Measurements from ENCODE around the gene EOLA1.
A peak's percentile ranks its signal among the peaks of the same experiment; 100 is the strongest.
"Not testable (repeated sequence)": the region's sequence is repeated elsewhere in the genome, so short reads cannot be mapped to it uniquely, and the experiment has no call there.

Gene EOLA1

GRCh38 chrX:149505671-149506070, 35.1 kb upstream of the EOLA1 start:
- DNase-seq, result no peak
- Mint-ChIP-seq H3K36me3 (ENCODE audit: low read depth) (peaks cover 22% of the 10 kb centered on the region), H3K4me1 (ENCODE audit: low read depth) (peaks cover 30% of the 10 kb centered on the region), H3K27ac (peak overlapping the region; percentile 60), H3K4me3 (peak overlapping the region; percentile 76), H3K27me3 (peaks cover 17% of the 10 kb centered on the region), H3K9me3 (no peaks in the 10 kb centered on the region)

DNA sequence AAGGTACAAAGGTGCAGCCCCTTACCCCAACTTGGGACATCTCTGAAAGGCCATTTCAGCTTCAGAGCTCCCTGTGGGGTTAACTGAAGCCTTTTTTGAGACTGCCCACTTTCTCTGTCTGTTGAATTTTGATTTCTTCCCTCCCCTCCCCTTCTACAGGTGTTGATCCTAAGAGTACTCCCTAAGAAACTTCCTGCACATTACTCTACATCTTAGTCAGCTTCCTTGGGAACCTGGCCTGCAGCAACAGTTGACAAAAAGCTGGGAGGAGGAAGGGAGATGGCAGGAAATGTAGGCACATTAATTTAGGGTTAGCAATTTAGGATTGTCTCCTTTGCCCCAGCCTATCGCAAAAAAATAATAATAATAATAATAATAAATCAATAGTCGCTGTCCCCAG, 34.5 kb upstream of the EOLA1 start:
- no peak overlapping the region for H3K4me3 Mint-ChIP-seq
- H3K36me3 Mint-ChIP-seq (ENCODE audit: low read depth), result peaks cover 16% of the 10 kb centered on the region
- H3K4me1 Mint-ChIP-seq (ENCODE audit: low read depth), result peaks cover 23% of the 10 kb centered on the region
- H3K27me3 Mint-ChIP-seq, result peaks cover 17% of the 10 kb centered on the region
- DNase-seq, result no peak
- no peaks in the 10 kb centered on the region for H3K9me3 Mint-ChIP-seq
- H3K27ac Mint-ChIP-seq, result no peak overlapping the region

GRCh38 chrX:149508467-149508866, 32.3 kb upstream of the EOLA1 start:
- Mint-ChIP-seq H3K27ac (no peak overlapping the region), H3K4me1 (ENCODE audit: low read depth) (peaks cover 16% of the 10 kb centered on the region), H3K9me3 (no peaks in the 10 kb centered on the region), H3K36me3 (ENCODE audit: low read depth) (no peaks in the 10 kb centered on the region), H3K4me3 (no peak overlapping the region), H3K27me3 (peaks cover 17% of the 10 kb centered on the region)
- DNase-seq, result no peak

DNA sequence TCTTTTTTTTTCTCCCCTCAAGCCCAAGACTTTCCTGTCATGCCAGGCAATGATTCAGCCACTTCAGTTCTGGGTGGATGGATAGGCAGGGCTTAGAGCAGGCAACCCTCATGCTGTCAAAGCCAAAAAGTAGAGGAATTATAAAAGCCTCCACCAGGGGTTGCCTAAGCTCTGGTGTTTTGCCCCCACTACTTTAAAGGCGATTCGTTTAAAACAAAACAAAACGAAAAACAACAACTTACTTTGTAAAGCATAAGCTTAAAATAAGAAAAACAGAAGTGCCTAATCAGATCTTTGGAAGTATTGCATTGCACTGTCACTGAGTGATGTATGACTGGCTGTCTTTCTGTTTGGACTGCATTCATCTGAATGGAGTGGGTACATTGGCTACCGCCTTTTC, 30.4 kb upstream of the EOLA1 start:
- Mint-ChIP-seq H3K36me3 (ENCODE audit: low read depth) (no peaks in the 10 kb centered on the region), H3K9me3 (no peaks in the 10 kb centered on the region), H3K27me3 (peaks cover 20% of the 10 kb centered on the region), H3K27ac (no peak overlapping the region), H3K4me1 (ENCODE audit: low read depth) (peaks cover 23% of the 10 kb centered on the region), H3K4me3 (no peak overlapping the region)
- DNase-seq, result no peak

GRCh38 chrX:149511081-149511480, 29.7 kb upstream of the EOLA1 start:
- H3K27ac Mint-ChIP-seq, result no peak overlapping the region
- DNase-seq, result no peak
- H3K4me1 Mint-ChIP-seq (ENCODE audit: low read depth), result peaks cover 22% of the 10 kb centered on the region
- H3K27me3 Mint-ChIP-seq, result peaks cover 24% of the 10 kb centered on the region
- H3K4me3 Mint-ChIP-seq, result no peak overlapping the region
- no peaks in the 10 kb centered on the region for H3K9me3 Mint-ChIP-seq
- no peaks in the 10 kb centered on the region for H3K36me3 Mint-ChIP-seq (ENCODE audit: low read depth)

GRCh38 chrX:149512225-149512885, 28.5 kb upstream of the EOLA1 start:
- no peak overlapping the region for H3K27ac Mint-ChIP-seq
- peak; percentile 66 for DNase-seq
- no peaks in the 10 kb centered on the region for H3K36me3 Mint-ChIP-seq (ENCODE audit: low read depth)
- H3K4me3 Mint-ChIP-seq, result no peak overlapping the region
- H3K4me1 Mint-ChIP-seq (ENCODE audit: low read depth), result peaks cover 31% of the 10 kb centered on the region
- H3K27me3 Mint-ChIP-seq, result peaks cover 32% of the 10 kb centered on the region
- no peaks in the 10 kb centered on the region for H3K9me3 Mint-ChIP-seq

GRCh38 chrX:149513825-149514428, 26.9 kb upstream of the EOLA1 start:
- Mint-ChIP-seq H3K4me3 (no peak overlapping the region), H3K27ac (no peak overlapping the region), H3K9me3 (no peaks in the 10 kb centered on the region), H3K4me1 (ENCODE audit: low read depth) (peaks cover 32% of the 10 kb centered on the region), H3K36me3 (ENCODE audit: low read depth) (no peaks in the 10 kb centered on the region), H3K27me3 (peaks cover 31% of the 10 kb centered on the region)
- DNase-seq, result no peak

- Mint-ChIP-seq H3K36me3 (ENCODE audit: low read depth) (no peaks in the 10 kb centered on the region), H3K4me1 (ENCODE audit: low read depth) (peaks cover 42% of the 10 kb centered on the region), H3K4me3 (no peak overlapping the region), H3K27ac (no peak overlapping the region), H3K9me3 (no peaks in the 10 kb centered on the region), H3K27me3 (peaks cover 23% of the 10 kb centered on the region)
- no peak for DNase-seq
These were observed 24.7 kb upstream of the EOLA1 start for GRCh38 chrX:149515954-149516602.

DNA sequence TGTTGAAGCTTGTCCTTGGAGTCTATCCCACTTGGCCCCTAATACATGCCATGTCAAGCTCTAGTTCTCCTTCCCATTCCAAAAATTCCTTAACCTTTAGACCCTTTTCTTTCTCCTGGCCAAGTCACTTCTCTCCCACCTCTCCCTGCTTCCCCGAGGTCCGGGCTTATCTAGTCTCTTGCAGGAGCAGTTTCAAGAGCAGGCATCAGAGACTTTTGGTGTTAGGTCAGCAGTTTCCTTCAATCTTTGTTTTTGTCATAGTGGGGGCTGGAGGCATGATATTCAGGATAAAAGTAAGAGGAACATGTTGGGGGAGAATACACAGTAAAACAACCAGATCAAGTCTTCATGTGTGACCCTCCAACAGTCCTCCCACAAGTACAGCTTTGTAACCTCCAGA, 24.2 kb upstream of the EOLA1 start:
- H3K27me3 Mint-ChIP-seq, result peaks cover 23% of the 10 kb centered on the region
- H3K9me3 Mint-ChIP-seq, result no peaks in the 10 kb centered on the region
- H3K27ac Mint-ChIP-seq, result no peak overlapping the region
- no peak for DNase-seq
- no peaks in the 10 kb centered on the region for H3K36me3 Mint-ChIP-seq (ENCODE audit: low read depth)
- H3K4me3 Mint-ChIP-seq, result no peak overlapping the region
- H3K4me1 Mint-ChIP-seq (ENCODE audit: low read depth), result peaks cover 46% of the 10 kb centered on the region

- peaks cover 50% of the 10 kb centered on the region for H3K4me1 Mint-ChIP-seq (ENCODE audit: low read depth)
These were observed 23.5 kb upstream of the EOLA1 start for GRCh38 chrX:149517308-149517707.

GRCh38 chrX:149518236-149518635, 22.6 kb upstream of the EOLA1 start:
- DNase-seq, result no peak
- Mint-ChIP-seq H3K4me3 (no peak overlapping the region), H3K36me3 (ENCODE audit: low read depth) (no peaks in the 10 kb centered on the region), H3K9me3 (no peaks in the 10 kb centered on the region), H3K27ac (no peak overlapping the region), H3K27me3 (peaks cover 23% of the 10 kb centered on the region), H3K4me1 (ENCODE audit: low read depth) (peaks cover 52% of the 10 kb centered on the region)

More at GRCh38 chrX:149517308-149517707, 23.5 kb upstream of the EOLA1 start:
- H3K9me3 Mint-ChIP-seq, result no peaks in the 10 kb centered on the region
- H3K4me3 Mint-ChIP-seq, result no peak overlapping the region
- no peaks in the 10 kb centered on the region for H3K36me3 Mint-ChIP-seq (ENCODE audit: low read depth)
- peaks cover 23% of the 10 kb centered on the region for H3K27me3 Mint-ChIP-seq
- no peak overlapping the region for H3K27ac Mint-ChIP-seq
- DNase-seq, result no peak

- not testable (repeated sequence) for H3K36me3 Mint-ChIP-seq (ENCODE audit: low read depth); H3K9me3 Mint-ChIP-seq; H3K27ac Mint-ChIP-seq; DNase-seq
- Mint-ChIP-seq H3K27me3 (peaks cover 20% of the 10 kb centered on the region), H3K4me1 (ENCODE audit: low read depth) (peaks cover 46% of the 10 kb centered on the region), H3K4me3 (peak overlapping the region; percentile 9)
These were observed 20.1 kb upstream of the EOLA1 start for GRCh38 chrX:149520636-149521277.

DNA sequence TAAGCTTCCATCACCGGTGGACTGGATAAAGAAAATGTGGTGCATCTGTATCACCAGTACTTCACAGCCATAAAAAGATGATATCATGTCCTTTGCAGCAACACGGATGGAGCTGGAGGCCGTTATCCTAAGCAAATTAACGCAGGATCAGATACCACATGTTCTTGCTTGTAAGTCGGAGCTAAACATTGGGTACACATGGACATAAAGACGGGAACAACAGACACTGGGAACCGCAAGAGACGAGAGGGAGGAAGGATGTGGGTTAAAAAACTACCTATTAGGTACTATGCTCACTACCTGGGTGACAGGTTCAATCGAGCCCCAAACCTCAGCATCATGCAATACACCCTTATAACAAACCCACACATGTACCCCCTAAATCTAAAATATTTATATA, 19.4 kb upstream of the EOLA1 start:
- Mint-ChIP-seq H3K4me1 (ENCODE audit: low read depth) (peaks cover 45% of the 10 kb centered on the region), H3K27ac (no peak overlapping the region), H3K36me3 (ENCODE audit: low read depth) (no peaks in the 10 kb centered on the region), H3K27me3 (peaks cover 16% of the 10 kb centered on the region), H3K9me3 (no peaks in the 10 kb centered on the region), H3K4me3 (no peak overlapping the region)
- no peak for DNase-seq

DNA sequence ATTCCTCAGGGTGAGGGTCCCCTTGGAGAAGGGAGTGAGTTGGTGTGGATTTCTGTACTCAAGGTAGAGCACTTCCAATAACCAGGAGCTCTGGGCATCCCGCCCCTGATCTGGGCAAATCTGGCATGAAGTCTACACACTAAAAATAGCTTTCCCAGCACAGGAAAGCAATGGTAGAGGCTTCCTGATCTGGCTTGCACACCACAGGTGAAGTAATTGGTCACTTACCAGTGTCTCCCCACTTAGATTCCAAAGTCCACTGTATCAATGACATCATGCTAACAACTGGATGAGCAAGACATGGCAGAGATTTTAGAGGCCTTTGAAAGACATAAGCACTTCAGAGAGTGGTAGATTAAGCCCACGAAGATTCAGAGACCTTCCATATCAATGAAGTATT, 17.9 kb upstream of the EOLA1 start:
- Mint-ChIP-seq H3K4me3 (no peak overlapping the region), H3K4me1 (ENCODE audit: low read depth) (peaks cover 45% of the 10 kb centered on the region), H3K36me3 (ENCODE audit: low read depth) (no peaks in the 10 kb centered on the region), H3K9me3 (no peaks in the 10 kb centered on the region), H3K27ac (no peak overlapping the region), H3K27me3 (peaks cover 9% of the 10 kb centered on the region)
- DNase-seq, result no peak

DNA sequence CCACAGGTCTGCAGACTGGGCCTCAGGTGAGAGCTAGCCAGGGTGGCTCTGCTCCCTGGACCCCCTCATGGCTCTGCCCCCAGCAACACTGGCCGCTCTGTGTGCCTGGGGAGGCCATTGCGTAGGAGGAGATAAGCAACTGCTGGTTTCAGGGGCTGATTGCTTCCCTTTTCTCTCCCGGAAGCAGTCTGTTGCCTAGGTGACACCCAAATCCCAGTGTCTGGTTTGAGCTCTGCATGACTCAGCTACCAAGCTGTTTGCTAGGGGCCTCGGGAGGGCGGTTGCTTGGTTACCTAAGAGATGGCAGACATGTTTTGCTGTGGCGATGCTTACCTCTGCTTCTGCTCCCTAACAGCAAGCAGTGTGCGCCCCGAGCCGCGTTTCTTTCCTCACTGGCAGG, 15.4 kb upstream of the EOLA1 start:
- not testable (repeated sequence) for H3K36me3 Mint-ChIP-seq (ENCODE audit: low read depth); H3K27me3 Mint-ChIP-seq; H3K9me3 Mint-ChIP-seq; H3K4me3 Mint-ChIP-seq
- H3K4me1 Mint-ChIP-seq (ENCODE audit: low read depth), result peaks cover 41% of the 10 kb centered on the region
- peak; percentile 62 for DNase-seq
- H3K27ac Mint-ChIP-seq, result peak overlapping the region; percentile 71
